ENCODE data around the gene BCL2. TPM values are rescaled to one million over a fixed set of nuclear protein-coding genes. Genes with fewer than 3 reads are reported as not detected.

The BCL2 gene
- total and polyA plus RNA-seq, 3 experiments from 2014 or later: 29.8 to 60.5 (median 58.9) TPM

DNA sequence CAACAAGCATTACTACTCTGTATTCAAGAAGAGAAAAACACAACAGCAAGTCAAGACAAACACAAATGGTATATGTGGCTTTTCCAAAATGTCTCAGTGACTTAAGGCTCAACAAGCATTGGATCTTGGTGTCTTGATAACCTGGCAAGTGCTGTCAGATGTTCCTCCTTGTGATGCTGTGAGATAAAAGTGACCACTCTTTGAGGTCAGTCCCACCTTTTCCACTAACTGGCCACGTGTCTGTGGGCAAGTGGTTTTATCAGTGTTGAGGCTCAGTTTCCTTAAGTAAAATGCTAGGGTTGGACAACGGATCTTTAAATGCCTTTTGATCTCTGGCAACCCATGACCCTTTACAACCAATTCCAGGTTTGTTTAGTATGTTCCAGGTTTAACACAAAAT lies 98.7 kb downstream of the BCL2 start:
- Histone ChIP-seq H3K27ac (ENCODE audit: low read depth, low read length) (no peak overlapping the region), H3K4me1 (ENCODE audit: insufficient read depth, low read length) (peaks cover 79% of the 10 kb centered on the region)
- peak overlapping the region in 1 of 7 donors; percentile 36 for H3K4me3 Mint-ChIP-seq

DNA sequence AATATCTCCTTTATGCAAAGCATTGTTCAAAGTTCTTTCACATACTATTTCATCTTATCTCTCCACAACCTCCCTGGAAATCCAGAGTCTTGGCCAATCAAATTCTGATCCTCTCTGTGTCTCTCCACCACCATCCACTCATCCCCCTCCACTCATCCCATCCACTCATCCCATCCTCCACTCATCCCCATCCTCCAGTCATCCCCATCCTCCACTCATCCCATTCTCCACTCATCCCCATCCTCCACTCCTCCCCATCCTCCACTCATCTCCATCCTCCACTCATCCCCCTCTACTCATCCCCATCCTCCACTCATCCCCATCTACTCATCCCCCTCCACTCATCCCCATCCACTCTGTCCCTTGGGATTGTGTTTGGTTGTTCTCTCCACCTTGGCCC lies 101.1 kb downstream of the BCL2 start:
- Mint-ChIP-seq H3K36me3 (peaks cover 10 to 32% (median 11%) of the 10 kb centered on the region in 3 donors), H3K27me3 (no peaks in the 10 kb centered on the region), H3K4me1 (peaks cover 84 to 95% (median 93%) of the 10 kb centered on the region in 3 donors), H3K4me3 (peak overlapping the region in 3 of 7 donors; percentile 21 to 77 (median 53)), H3K27ac (peak overlapping the region; percentile 70 to 96 (median 88)), H3K9me3 (peaks cover 0 to 4% (median 0%) of the 10 kb centered on the region in 5 donors)
- Histone ChIP-seq H3K9me3 (ENCODE audit: low read length) (no peaks in the 10 kb centered on the region), H3K4me1 (ENCODE audit: insufficient read depth, low read length) (peaks cover 75% of the 10 kb centered on the region), H3K4me3 (ENCODE audit: low read length) (no peak overlapping the region), H3K27me3 (ENCODE audit: insufficient read depth, low read length, poor library complexity, severe bottlenecking) (no peaks in the 10 kb centered on the region), H3K36me3 (ENCODE audit: insufficient read depth, low read length) (no peaks in the 10 kb centered on the region), H3K27ac (ENCODE audit: low read depth, low read length) (no peak overlapping the region)
- ChIA-PET CTCF (no interaction called here), POLR2A (interaction anchor here (0.6 kb wide), 1 partner anchor 14 kb away, joined by 3 read pairs; no protein-coding TSS in a partner anchor)
- DNase-seq: no peak

More for the DNA sequence above, 98.7 kb downstream of the BCL2 start:
- Mint-ChIP-seq H3K36me3 (peaks cover 13 to 32% (median 16%) of the 10 kb centered on the region in 3 donors), H3K9me3 (peaks cover 0 to 4% (median 0%) of the 10 kb centered on the region in 5 donors), H3K4me1 (peaks cover 81 to 93% (median 92%) of the 10 kb centered on the region in 3 donors), H3K27ac (peak overlapping the region in 5 of 8 donors; percentile 15 to 69 (median 20)), H3K27me3 (no peaks in the 10 kb centered on the region)
- H3K36me3 ChIP-seq (ENCODE audit: insufficient read depth, low read length): no peaks in the 10 kb centered on the region
- H3K4me3 ChIP-seq (ENCODE audit: low read length): no peak overlapping the region
- ChIA-PET CTCF (interaction anchor here (1.5 to 2.5 kb wide), 2 partner anchors 90 to 98 kb away, joined by 5 to 9 read pairs; partner anchors contain the start of gene BCL2), POLR2A (no interaction called here)
- H3K27me3 ChIP-seq (ENCODE audit: insufficient read depth, low read length, poor library complexity, severe bottlenecking): no peaks in the 10 kb centered on the region
- no peak for DNase-seq
- H3K9me3 ChIP-seq (ENCODE audit: low read length): no peaks in the 10 kb centered on the region

DNA sequence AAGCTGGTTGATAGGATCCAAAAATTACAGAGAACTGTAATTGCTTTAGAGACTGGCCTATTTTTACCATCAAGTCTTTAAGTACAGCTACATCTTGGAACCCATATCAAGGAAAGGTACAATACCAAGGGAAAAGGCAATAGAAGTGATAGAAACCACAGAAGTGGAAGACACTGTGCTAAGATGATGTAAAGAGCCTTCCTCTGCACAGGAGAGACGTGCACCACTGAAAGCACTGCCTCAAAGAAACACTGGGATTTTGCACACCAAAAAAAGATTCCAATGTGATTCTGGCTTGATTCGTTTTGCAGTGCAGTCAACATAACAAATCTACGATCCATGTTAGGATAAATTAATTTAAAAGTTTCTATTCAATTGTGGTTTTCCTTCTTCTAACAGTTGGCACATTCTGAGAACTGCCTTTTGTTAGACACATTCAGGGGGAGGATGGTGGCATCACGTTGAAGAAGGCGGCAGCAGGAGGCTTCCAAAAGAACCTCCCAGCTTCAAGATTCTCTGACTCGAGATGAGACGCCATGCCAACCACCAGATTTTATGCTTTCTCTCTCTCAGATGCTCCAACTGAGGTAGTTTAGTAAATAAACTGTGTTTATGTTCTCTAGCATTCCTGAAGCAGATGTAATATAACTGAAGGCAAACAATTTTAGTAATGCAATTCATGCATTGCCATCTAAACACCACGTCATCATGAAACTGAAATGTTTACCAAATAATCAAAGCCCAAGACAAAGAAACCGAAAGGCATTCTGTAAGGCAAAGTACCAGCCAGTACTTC lies 102.9 kb downstream of the BCL2 start:
- Mint-ChIP-seq H3K4me3 (peak overlapping the region; percentile 51 to 84 (median 77)), H3K27ac (peak overlapping the region; percentile 70 to 96 (median 92)), H3K9me3 (peaks cover 0 to 4% (median 0%) of the 10 kb centered on the region in 5 donors), H3K36me3 (peaks cover 10 to 27% (median 11%) of the 10 kb centered on the region in 3 donors), H3K4me1 (peaks cover 86 to 98% (median 97%) of the 10 kb centered on the region in 3 donors), H3K27me3 (no peaks in the 10 kb centered on the region)
- Histone ChIP-seq H3K4me3 (ENCODE audit: low read length) (peak overlapping the region; percentile 26), H3K36me3 (ENCODE audit: insufficient read depth, low read length) (no peaks in the 10 kb centered on the region), H3K9me3 (ENCODE audit: low read length) (no peaks in the 10 kb centered on the region), H3K27me3 (ENCODE audit: insufficient read depth, low read length, poor library complexity, severe bottlenecking) (no peaks in the 10 kb centered on the region), H3K4me1 (ENCODE audit: insufficient read depth, low read length) (peaks cover 84% of the 10 kb centered on the region), H3K27ac (ENCODE audit: low read depth, low read length) (peak overlapping the region; percentile 41)
- ChIA-PET POLR2A (interaction anchor here (0.9 to 1.4 kb wide), 3 partner anchors 20 to 62 kb away, joined by 3 read pairs; no protein-coding TSS in a partner anchor), CTCF (interaction anchor here (0.6 to 1.1 kb wide), 3 partner anchors 61 to 101 kb away, joined by 3 to 4 read pairs (median 3); no protein-coding TSS in a partner anchor)
- DNase-seq: peak in 3 of 5 donors; percentile 10 to 44 (median 28)

DNA sequence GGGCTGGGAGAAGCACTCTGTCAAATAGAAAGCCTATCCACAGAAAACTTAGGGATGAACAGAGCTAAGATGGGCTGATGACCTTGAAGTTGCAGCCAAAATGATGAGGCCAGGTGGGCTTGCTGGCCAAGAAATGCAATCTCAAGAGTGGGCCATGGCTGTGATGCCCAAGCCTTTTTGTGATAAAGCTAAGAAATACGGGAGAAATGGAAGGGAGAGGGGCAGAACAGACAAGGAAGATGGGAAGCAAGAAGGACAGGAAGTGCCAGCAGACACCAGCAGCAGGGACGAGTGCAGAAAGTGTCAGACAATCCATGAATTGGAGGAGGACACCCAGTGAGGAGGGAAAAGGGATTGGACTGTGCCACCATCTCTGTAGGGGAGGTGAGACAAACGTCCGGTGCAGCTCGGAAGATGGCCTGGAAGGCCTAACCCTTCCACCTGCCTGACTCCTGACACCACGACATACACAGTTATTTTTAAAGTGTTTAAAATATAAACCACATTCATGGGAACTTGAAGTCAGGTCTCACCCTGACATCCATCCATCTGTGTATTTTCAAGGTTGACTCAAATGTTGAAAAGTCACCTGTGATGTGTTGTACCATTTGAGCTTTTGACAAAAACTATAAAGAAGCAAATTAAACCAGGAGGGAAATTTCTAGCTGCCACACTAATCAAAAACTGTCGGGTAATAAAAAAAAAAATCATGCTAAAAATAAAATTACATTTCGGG lies 105.5 kb downstream of the BCL2 start:
- H3K4me1 Mint-ChIP-seq: peaks cover 83 to 97% (median 95%) of the 10 kb centered on the region in 3 donors
- H3K27ac Mint-ChIP-seq: peak overlapping the region; percentile 66 to 97 (median 91)
- ChIA-PET POLR2A (interaction anchor here (0.7 to 1.2 kb wide), 2 partner anchors 59 to 70 kb away, joined by 3 to 4 read pairs; no protein-coding TSS in a partner anchor), CTCF (interaction anchor here (1.0 to 1.9 kb wide), 3 partner anchors 59 to 225 kb away, joined by 3 to 7 read pairs (median 6); no protein-coding TSS in a partner anchor)
- DNase-seq: no peak
- peak overlapping the region in 6 of 7 donors; percentile 7 to 79 (median 64) for H3K4me3 Mint-ChIP-seq
- H3K27me3 Mint-ChIP-seq: no peaks in the 10 kb centered on the region
- H3K27ac ChIP-seq (ENCODE audit: low read depth, low read length): no peak overlapping the region
- peak overlapping the region; percentile 2 for H3K4me3 ChIP-seq (ENCODE audit: low read length)
- no peaks in the 10 kb centered on the region for H3K36me3 ChIP-seq (ENCODE audit: insufficient read depth, low read length)
- peaks cover 6 to 12% (median 12%) of the 10 kb centered on the region in 3 donors for H3K36me3 Mint-ChIP-seq
- H3K9me3 Mint-ChIP-seq: peaks cover 0 to 4% (median 0%) of the 10 kb centered on the region in 5 donors
- H3K4me1 ChIP-seq (ENCODE audit: insufficient read depth, low read length): peaks cover 95% of the 10 kb centered on the region
- H3K9me3 ChIP-seq (ENCODE audit: low read length): no peaks in the 10 kb centered on the region
- H3K27me3 ChIP-seq (ENCODE audit: insufficient read depth, low read length, poor library complexity, severe bottlenecking): no peaks in the 10 kb centered on the region

DNA sequence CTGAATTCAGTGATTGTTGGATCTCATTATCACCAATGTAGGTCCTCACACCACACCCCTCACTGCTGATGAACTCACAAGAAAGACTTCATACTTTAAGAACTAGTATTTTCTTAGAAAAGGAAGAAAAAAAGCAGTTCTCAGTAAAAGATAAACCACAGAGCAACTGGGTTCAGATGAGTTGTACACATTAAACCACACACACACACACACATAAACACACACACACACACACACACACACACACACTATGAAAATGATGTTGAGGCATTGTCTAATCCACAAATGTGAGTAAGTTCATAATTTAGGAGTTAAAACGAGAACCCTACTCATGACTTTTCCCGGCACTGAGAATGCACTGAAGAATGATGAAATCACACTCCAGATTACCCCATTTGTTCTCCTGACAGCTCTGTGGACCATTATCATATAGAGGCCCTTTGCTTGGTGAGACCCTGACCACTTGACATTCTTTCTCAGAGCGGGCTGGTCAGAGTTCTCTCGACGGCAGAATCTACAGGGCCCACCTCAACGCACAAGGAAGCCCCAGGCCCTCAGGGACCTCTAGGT lies 106.2 kb downstream of the BCL2 start:
- Mint-ChIP-seq H3K36me3 (peaks cover 4 to 9% (median 6%) of the 10 kb centered on the region in 3 donors), H3K27me3 (no peaks in the 10 kb centered on the region), H3K4me1 (peaks cover 84 to 97% (median 95%) of the 10 kb centered on the region in 3 donors), H3K9me3 (no peaks in the 10 kb centered on the region), H3K4me3 (peak overlapping the region; percentile 35 to 79 (median 64)), H3K27ac (peak overlapping the region; percentile 66 to 97 (median 91))
- Histone ChIP-seq H3K27ac (ENCODE audit: low read depth, low read length) (peak overlapping the region; percentile 8), H3K4me1 (ENCODE audit: insufficient read depth, low read length) (peaks cover 96% of the 10 kb centered on the region), H3K27me3 (ENCODE audit: insufficient read depth, low read length, poor library complexity, severe bottlenecking) (no peaks in the 10 kb centered on the region), H3K9me3 (ENCODE audit: low read length) (no peaks in the 10 kb centered on the region), H3K4me3 (ENCODE audit: low read length) (no peak overlapping the region), H3K36me3 (ENCODE audit: insufficient read depth, low read length) (no peaks in the 10 kb centered on the region)
- DNase-seq: no peak
- ChIA-PET POLR2A (interaction anchor here (0.7 to 1.2 kb wide), 2 partner anchors 58 to 69 kb away, joined by 3 to 4 read pairs; no protein-coding TSS in a partner anchor), CTCF (interaction anchor here (1.4 to 1.9 kb wide), 2 partner anchors 58 to 104 kb away, joined by 6 to 7 read pairs; no protein-coding TSS in a partner anchor)

DNA sequence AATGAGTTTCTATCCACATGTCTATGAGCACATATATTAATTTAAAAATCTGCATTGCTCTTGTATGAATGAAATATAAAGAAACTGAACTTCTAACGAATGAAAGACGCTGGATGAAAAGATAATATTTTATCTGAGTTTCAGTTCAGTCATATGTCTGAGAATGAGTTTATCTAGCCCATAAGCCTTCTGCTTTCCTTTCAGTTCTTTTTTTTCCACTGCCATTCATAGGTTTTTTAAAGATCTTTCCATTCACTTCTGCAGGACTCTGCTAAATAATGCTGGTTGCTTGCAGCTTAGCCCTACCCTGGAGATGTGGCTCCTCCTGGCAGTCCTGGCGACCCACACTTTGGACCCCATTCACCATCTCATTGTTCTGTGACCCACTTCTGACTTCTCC lies 109.0 kb downstream of the BCL2 start:
- no peaks in the 10 kb centered on the region for H3K27me3 ChIP-seq (ENCODE audit: insufficient read depth, low read length, poor library complexity, severe bottlenecking)
- DNase-seq: no peak
- Mint-ChIP-seq H3K9me3 (no peaks in the 10 kb centered on the region), H3K4me3 (peak overlapping the region; percentile 14 to 86 (median 52)), H3K4me1 (peaks cover 83 to 97% (median 95%) of the 10 kb centered on the region in 3 donors), H3K36me3 (peaks cover 0 to 12% (median 5%) of the 10 kb centered on the region in 3 donors), H3K27me3 (no peaks in the 10 kb centered on the region), H3K27ac (peak overlapping the region; percentile 53 to 95 (median 84))
- H3K4me1 ChIP-seq (ENCODE audit: insufficient read depth, low read length): peaks cover 95% of the 10 kb centered on the region
- H3K36me3 ChIP-seq (ENCODE audit: insufficient read depth, low read length): no peaks in the 10 kb centered on the region
- no peak overlapping the region for H3K4me3 ChIP-seq (ENCODE audit: low read length)
- ChIA-PET CTCF (interaction anchor here (1.0 to 4.8 kb wide), 6 partner anchors 15 to 107 kb away, joined by 3 to 19 read pairs (median 5); no protein-coding TSS in a partner anchor), POLR2A (interaction anchor here (0.6 to 1.3 kb wide), 6 partner anchors 17 to 105 kb away, joined by 3 to 5 read pairs (median 4); no protein-coding TSS in a partner anchor)
- no peak overlapping the region for H3K27ac ChIP-seq (ENCODE audit: low read depth, low read length)
- H3K9me3 ChIP-seq (ENCODE audit: low read length): no peaks in the 10 kb centered on the region

DNA sequence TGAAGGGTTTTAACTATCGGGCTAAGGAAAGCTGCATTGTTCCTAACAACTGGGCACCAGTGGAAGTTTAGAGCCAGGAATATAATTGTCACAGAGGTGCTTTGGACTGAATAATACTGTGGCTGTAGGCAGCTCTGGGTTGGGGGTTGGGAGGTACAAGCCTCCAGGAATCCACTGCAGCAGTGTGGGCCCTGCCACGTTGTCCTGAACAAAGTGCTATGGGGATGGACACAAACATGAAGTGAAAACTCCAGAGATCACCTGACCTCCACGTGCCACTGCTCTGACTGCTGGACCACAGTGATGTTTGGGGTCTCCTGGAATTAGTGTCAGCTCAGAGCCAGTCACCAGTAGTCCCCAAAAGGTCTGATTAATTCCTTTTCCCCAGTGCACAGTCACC lies 110.9 kb downstream of the BCL2 start:
- Histone ChIP-seq H3K27me3 (ENCODE audit: insufficient read depth, low read length, poor library complexity, severe bottlenecking) (no peaks in the 10 kb centered on the region), H3K4me3 (ENCODE audit: low read length) (peak overlapping the region; percentile 16), H3K36me3 (ENCODE audit: insufficient read depth, low read length) (no peaks in the 10 kb centered on the region), H3K4me1 (ENCODE audit: insufficient read depth, low read length) (peaks cover 99% of the 10 kb centered on the region), H3K27ac (ENCODE audit: low read depth, low read length) (no peak overlapping the region), H3K9me3 (ENCODE audit: low read length) (no peaks in the 10 kb centered on the region)
- Mint-ChIP-seq H3K27me3 (no peaks in the 10 kb centered on the region), H3K36me3 (peaks cover 0 to 12% (median 5%) of the 10 kb centered on the region in 3 donors), H3K27ac (peak overlapping the region in 6 of 8 donors; percentile 67 to 90 (median 82)), H3K4me3 (peak overlapping the region in 6 of 7 donors; percentile 35 to 83 (median 57)), H3K4me1 (peaks cover 88 to 99% (median 98%) of the 10 kb centered on the region in 3 donors), H3K9me3 (no peaks in the 10 kb centered on the region)
- POLR2A ChIA-PET: no interaction called here
- no peak for DNase-seq
- CTCF ChIA-PET: interaction anchor here (1.0 to 4.8 kb wide), 3 partner anchors 22 to 109 kb away, joined by 3 to 19 read pairs (median 7); no protein-coding TSS in a partner anchor

Data from CD8-positive, alpha-beta memory T cell (primary cell).